ENCODE data around the gene DCP1B. TPM values are rescaled to one million over a fixed set of nuclear protein-coding genes. Genes with fewer than 3 reads are reported as not detected.
A peak's percentile ranks its signal among the peaks of the same experiment; 100 is the strongest.

DCP1B gene
- total and polyA plus RNA-seq, 2 experiments from 2014 or later = 13.4 to 20.9 TPM

DNA sequence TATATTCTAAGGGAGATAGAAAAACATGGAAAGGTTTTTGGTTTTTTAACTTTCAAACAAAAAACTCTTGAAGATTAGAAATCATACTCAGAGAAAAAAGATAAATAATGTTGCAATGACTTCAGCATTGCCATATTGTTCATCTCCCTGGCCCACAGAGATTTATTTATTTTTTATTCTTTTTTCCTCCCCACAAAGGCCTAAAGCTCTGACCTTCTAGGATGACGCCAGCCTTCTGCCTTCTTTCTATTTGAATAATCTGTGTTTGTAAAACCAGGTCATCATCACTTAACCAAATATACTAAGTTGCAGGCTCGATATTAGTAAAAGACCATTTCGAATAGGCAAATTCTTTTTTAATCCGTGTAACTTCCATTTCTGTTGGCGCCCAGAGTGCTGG, 4.4 kb upstream of the DCP1B start:
- Histone ChIP-seq H3K4me1 (ENCODE audit: insufficient read depth) (peaks cover 8% of the 10 kb centered on the region), H4K20me1 (ENCODE audit: insufficient read depth, poor library complexity, severe bottlenecking) (no peaks in the 10 kb centered on the region), H3K4me2 (no peak overlapping the region), H3K27ac (no peak overlapping the region), H3K79me2 (no peaks in the 10 kb centered on the region), H2AFZ (no peak overlapping the region), H3K36me3 (replicated peaks; ENCODE audit: insufficient read depth, low read depth) (no peaks in the 10 kb centered on the region), H3K27me3 (no peaks in the 10 kb centered on the region), H3K4me3 (no peak overlapping the region), H3K9me3 (ENCODE audit: low read depth) (no peaks in the 10 kb centered on the region), H3K9me2 (replicated peaks; ENCODE audit: insufficient read depth) (no peaks in the 10 kb centered on the region)
- DNase-seq (ENCODE audit: low spot score) = no peak
- WGBS (ENCODE audit: low lambda C conversion rate, missing lambda C conversion rate) = 86% methylated on average over 5 of the region's 5 CpGs
- TF ChIP-seq, protein P1, sequence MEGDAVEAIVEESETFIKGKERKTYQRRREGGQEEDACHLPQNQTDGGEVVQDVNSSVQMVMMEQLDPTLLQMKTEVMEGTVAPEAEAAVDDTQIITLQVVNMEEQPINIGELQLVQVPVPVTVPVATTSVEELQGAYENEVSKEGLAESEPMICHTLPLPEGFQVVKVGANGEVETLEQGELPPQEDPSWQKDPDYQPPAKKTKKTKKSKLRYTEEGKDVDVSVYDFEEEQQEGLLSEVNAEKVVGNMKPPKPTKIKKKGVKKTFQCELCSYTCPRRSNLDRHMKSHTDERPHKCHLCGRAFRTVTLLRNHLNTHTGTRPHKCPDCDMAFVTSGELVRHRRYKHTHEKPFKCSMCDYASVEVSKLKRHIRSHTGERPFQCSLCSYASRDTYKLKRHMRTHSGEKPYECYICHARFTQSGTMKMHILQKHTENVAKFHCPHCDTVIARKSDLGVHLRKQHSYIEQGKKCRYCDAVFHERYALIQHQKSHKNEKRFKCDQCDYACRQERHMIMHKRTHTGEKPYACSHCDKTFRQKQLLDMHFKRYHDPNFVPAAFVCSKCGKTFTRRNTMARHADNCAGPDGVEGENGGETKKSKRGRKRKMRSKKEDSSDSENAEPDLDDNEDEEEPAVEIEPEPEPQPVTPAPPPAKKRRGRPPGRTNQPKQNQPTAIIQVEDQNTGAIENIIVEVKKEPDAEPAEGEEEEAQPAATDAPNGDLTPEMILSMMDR (IDR thresholded peaks at IDR 0.05; ENCODE audit: poor library complexity) = no peak
- no peak for TF ChIP-seq EZH2 (IDR thresholded peaks at IDR 0.05; ENCODE audit: borderline replicate concordance)
- TF ChIP-seq EZH2phosphoT487 (IDR thresholded peaks at IDR 0.05; ENCODE audit: low read depth, severe bottlenecking, unreplicated experiment) = no peak

DNA sequence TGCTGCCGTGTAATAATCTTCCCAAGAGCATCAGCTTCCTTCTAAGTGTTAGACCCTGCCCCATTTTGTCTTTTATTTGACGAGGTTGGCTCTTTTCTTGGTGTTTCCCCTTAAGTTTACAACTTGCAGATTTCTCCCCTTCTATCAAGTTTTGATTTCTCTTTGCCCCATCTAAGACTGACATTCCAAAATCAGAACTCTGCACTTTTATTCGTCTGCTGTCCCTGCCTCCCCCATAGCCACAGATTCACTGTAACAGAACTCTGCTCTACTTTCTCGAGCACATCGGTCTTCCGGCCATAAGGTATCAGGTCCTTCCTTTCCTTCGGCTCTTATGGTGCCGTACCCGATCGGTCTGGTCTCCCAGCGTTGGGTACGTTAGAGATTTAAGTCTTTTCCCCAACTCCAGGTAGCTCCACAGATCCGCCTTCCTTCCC, 563 bp downstream of the DCP1B start:
- Histone ChIP-seq H3K36me3 (replicated peaks; ENCODE audit: insufficient read depth, low read depth) (no peaks in the 10 kb centered on the region), H3K4me1 (ENCODE audit: insufficient read depth) (peaks cover 12% of the 10 kb centered on the region), H2AFZ (peak overlapping the region; percentile 72), H3K79me2 (peaks cover 48% of the 10 kb centered on the region), H3K9me3 (ENCODE audit: low read depth) (no peaks in the 10 kb centered on the region), H3K4me2 (peak overlapping the region; percentile 73), H3K27me3 (no peaks in the 10 kb centered on the region), H3K4me3 (peak overlapping the region; percentile 77), H3K27ac (peak overlapping the region; percentile 97), H3K9me2 (replicated peaks; ENCODE audit: insufficient read depth) (no peaks in the 10 kb centered on the region), H4K20me1 (ENCODE audit: insufficient read depth, poor library complexity, severe bottlenecking) (no peaks in the 10 kb centered on the region)
- TF ChIP-seq, protein P1 (IDR thresholded peaks at IDR 0.05; ENCODE audit: poor library complexity) = no peak
- no peak for TF ChIP-seq EZH2 (IDR thresholded peaks at IDR 0.05; ENCODE audit: borderline replicate concordance)
- no peak for TF ChIP-seq EZH2phosphoT487 (IDR thresholded peaks at IDR 0.05; ENCODE audit: low read depth, severe bottlenecking, unreplicated experiment)
- no peak for DNase-seq (ENCODE audit: low spot score)
- 1% methylated on average over 13 of the region's 13 CpGs for WGBS (ENCODE audit: low lambda C conversion rate, missing lambda C conversion rate)

DNA sequence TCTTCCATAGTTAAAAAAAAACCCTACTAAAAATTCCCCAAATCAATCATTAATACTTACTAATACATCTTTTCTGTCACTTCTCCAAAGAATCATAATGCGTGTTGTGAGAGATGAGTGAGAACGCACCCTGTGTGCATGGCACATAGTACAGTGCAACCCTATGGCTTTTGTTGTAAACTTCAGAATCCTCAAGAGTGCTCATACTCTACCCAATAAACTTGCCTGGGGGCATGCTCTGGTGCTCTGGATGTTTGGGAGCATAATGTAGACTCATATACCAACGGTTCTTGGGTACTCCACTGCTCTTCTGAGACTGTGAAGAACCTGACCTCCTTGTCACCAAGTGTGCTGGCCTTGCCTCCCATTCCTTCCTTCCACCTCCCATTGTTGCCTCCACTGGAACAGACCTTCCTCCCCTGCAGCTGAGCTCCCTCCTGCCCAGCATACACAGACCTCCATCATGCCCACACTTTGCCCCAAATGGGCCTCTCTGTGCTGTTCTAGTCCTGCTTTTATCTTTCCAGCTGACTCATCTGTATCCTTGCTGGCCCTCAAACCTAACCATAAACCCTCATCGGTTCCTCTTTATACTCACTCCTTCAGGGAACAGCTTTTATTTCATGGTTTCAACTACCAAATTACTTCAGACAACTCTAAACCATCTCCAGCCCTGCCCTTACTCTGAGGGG, 8.9 kb downstream of the DCP1B start:
- Histone ChIP-seq H3K9me2 (replicated peaks; ENCODE audit: insufficient read depth) (no peaks in the 10 kb centered on the region), H3K4me2 (no peak overlapping the region), H3K4me1 (ENCODE audit: insufficient read depth) (peaks cover 23% of the 10 kb centered on the region), H4K20me1 (ENCODE audit: insufficient read depth, poor library complexity, severe bottlenecking) (no peaks in the 10 kb centered on the region), H3K4me3 (no peak overlapping the region), H2AFZ (no peak overlapping the region), H3K9me3 (ENCODE audit: low read depth) (no peaks in the 10 kb centered on the region), H3K27ac (peak overlapping the region; percentile 87), H3K36me3 (replicated peaks; ENCODE audit: insufficient read depth, low read depth) (no peaks in the 10 kb centered on the region), H3K79me2 (peaks cover 38% of the 10 kb centered on the region), H3K27me3 (no peaks in the 10 kb centered on the region)
- 92% methylated on average over 4 of the region's 4 CpGs for WGBS (ENCODE audit: low lambda C conversion rate, missing lambda C conversion rate)
- TF ChIP-seq, protein P1 (IDR thresholded peaks at IDR 0.05; ENCODE audit: poor library complexity) = no peak
- TF ChIP-seq EZH2phosphoT487 (IDR thresholded peaks at IDR 0.05; ENCODE audit: low read depth, severe bottlenecking, unreplicated experiment) = no peak
- no peak for TF ChIP-seq EZH2 (IDR thresholded peaks at IDR 0.05; ENCODE audit: borderline replicate concordance)
- no peak for DNase-seq (ENCODE audit: low spot score)

All from hepatocyte (in vitro differentiated cells).